Fibroblast of pulmonary artery (primary cell): ENCODE data around the gene TSPAN7.

Experiments used
- DNase-seq: peaks from one replicate; pipeline ENCODE4 v3.0.0-alpha.2; 2010; ENCODE audit warnings: low read depth
- H3K4me3 ChIP-seq: replicated peaks from 2 replicates; pipeline ENCODE4 v1.5.1; 2011; ENCODE audit warnings: low read depth, mild to moderate bottlenecking, control low read depth, low read length, moderate library complexity
- TF ChIP-seq, protein P1 (sequence below): IDR thresholded peaks from 2 replicates; pipeline ENCODE4 v1.5.1; 2011; ENCODE audit warnings: mild to moderate bottlenecking, control low read depth, low read length, inconsistent platforms; ENCODE audit errors: missing control alignments

The TSPAN7 gene

GRCh38 chrX:38638952-38639529 lies 77.7 kb downstream of the TSPAN7 start:
- TF ChIP-seq, protein P1, sequence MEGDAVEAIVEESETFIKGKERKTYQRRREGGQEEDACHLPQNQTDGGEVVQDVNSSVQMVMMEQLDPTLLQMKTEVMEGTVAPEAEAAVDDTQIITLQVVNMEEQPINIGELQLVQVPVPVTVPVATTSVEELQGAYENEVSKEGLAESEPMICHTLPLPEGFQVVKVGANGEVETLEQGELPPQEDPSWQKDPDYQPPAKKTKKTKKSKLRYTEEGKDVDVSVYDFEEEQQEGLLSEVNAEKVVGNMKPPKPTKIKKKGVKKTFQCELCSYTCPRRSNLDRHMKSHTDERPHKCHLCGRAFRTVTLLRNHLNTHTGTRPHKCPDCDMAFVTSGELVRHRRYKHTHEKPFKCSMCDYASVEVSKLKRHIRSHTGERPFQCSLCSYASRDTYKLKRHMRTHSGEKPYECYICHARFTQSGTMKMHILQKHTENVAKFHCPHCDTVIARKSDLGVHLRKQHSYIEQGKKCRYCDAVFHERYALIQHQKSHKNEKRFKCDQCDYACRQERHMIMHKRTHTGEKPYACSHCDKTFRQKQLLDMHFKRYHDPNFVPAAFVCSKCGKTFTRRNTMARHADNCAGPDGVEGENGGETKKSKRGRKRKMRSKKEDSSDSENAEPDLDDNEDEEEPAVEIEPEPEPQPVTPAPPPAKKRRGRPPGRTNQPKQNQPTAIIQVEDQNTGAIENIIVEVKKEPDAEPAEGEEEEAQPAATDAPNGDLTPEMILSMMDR: no peak
- no peak overlapping the region for H3K4me3 ChIP-seq
- DNase-seq: no peak

- no peak overlapping the region for H3K4me3 ChIP-seq
- no peak for DNase-seq
- TF ChIP-seq, protein P1: no peak
Measured at GRCh38 chrX:38639730-38640129, 78.4 kb downstream of the TSPAN7 start.

- DNase-seq: no peak
- TF ChIP-seq, protein P1: no peak
- no peak overlapping the region for H3K4me3 ChIP-seq
Measured at GRCh38 chrX:38641197-38641596, 79.9 kb downstream of the TSPAN7 start.

- no peak for DNase-seq
- H3K4me3 ChIP-seq: no peak overlapping the region
- TF ChIP-seq, protein P1: no peak
Measured at GRCh38 chrX:38643903-38644302, 82.6 kb downstream of the TSPAN7 start.

GRCh38 chrX:38646129-38646528 lies 84.8 kb downstream of the TSPAN7 start:
- TF ChIP-seq, protein P1: no peak
- DNase-seq: no peak
- no peak overlapping the region for H3K4me3 ChIP-seq

GRCh38 chrX:38649221-38649620 lies 87.9 kb downstream of the TSPAN7 start:
- TF ChIP-seq, protein P1: no peak
- DNase-seq: no peak
- H3K4me3 ChIP-seq: no peak overlapping the region
